OCI-LY3 (cell line): Measurements from ENCODE around the gene DHRSX.

Experiments used
- EZH2phosphoT487 ChIP-seq: fragments of 200-600 bp; shearing (Covaris generic); IDR thresholded peaks from 2 replicates; pipeline ENCODE4 v1.6.1; 2018; ENCODE audit warnings: antibody characterized with exemption, mixed run types, low read depth
- TF ChIP-seq, protein P1 (sequence below): fragments of 200-600, 300-600 bp; sonication (generic); IDR thresholded peaks from 2 replicates; pipeline ENCODE4 v1.5.1; 2014; ENCODE audit warnings: antibody characterized with exemption, low read length, low read depth

DNA sequence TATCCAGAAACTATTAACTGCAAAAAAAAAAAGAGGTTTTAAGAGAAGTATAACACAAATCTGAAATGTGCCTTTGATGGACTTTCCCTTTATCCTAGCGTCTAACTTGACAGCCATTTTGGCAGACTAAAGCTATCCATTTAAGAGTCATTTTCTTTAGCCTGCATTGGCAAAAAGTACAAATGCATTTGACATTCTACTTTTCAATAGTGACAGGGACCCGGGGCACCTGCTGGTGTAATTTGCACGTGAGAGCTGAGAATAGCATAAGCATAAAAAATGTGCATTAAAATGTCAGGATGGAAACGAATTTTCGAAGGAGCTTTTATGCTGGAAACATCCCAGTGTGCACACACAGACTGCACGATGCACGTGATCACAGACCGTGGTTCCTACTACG lies 91.9 kb downstream of the DHRSX start:
- TF ChIP-seq, protein P1, sequence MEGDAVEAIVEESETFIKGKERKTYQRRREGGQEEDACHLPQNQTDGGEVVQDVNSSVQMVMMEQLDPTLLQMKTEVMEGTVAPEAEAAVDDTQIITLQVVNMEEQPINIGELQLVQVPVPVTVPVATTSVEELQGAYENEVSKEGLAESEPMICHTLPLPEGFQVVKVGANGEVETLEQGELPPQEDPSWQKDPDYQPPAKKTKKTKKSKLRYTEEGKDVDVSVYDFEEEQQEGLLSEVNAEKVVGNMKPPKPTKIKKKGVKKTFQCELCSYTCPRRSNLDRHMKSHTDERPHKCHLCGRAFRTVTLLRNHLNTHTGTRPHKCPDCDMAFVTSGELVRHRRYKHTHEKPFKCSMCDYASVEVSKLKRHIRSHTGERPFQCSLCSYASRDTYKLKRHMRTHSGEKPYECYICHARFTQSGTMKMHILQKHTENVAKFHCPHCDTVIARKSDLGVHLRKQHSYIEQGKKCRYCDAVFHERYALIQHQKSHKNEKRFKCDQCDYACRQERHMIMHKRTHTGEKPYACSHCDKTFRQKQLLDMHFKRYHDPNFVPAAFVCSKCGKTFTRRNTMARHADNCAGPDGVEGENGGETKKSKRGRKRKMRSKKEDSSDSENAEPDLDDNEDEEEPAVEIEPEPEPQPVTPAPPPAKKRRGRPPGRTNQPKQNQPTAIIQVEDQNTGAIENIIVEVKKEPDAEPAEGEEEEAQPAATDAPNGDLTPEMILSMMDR = no peak
- TF ChIP-seq EZH2phosphoT487 = no peak
